ENCODE measurements around the gene LDHD. TPM values are rescaled to one million over a fixed set of nuclear protein-coding genes. Genes with fewer than 3 reads are reported as not detected.

Gene LDHD
- total and polyA plus RNA-seq, 10 of the 15 experiments (the other 5 are each of a cell fraction or from before 2014, with no cell fraction given), result 0.10 to 0.12 TPM; not detected in 8

DNA sequence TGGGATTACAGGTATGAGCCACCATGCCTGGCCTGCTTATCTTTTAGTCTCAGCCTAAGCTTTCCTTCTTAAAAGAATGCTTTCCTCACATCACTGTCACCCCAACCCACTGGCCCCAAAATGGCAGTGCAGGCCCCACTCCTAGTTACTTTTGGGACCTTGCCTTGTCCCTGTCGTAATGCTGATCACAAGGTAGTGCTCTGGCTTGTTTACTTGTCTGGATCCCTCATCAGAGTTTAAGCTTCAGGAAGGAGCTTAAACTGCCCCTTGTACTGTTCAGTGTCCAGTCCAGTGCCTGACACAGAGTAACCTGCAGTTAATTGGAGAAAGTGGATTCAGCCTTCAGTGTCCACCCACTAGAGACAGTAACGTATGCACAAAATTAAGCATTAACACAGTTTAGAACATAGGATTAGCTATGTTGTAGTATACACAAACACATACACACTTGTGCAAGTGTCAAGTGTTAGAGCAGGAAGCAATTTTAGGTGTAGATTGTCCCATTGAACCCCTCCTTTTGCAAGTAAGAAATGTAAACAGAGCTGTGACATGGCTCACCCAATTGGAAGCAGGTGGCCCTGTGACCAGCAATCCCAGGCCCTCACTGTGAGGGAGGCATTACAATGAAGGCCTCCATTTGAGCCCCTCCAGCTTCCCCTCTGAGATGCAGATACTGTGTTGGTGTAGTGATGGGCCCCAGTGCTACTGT is 44.2 kb downstream of the LDHD start:
- TF ChIP-seq BRCA1 (IDR thresholded peaks at IDR 0.05; ENCODE audit: low read depth, low read length), result no peak
- no peak for TF ChIP-seq LARP7 (IDR thresholded peaks at IDR 0.05)
- no peak for TF ChIP-seq ZZZ3 (IDR thresholded peaks at IDR 0.05; ENCODE audit: control insufficient read depth, insufficient read length, low read depth)
- TF ChIP-seq STAT3 (IDR thresholded peaks at IDR 0.05; ENCODE audit: low read depth, low read length), result no peak
- no peak for TF ChIP-seq ZSCAN29 (IDR thresholded peaks at IDR 0.05)
- no peak for TF ChIP-seq STAT1 (conservative IDR thresholded peaks at IDR 0.05)
- TF ChIP-seq YY1 (IDR thresholded peaks at IDR 0.05; ENCODE audit: low read depth, low read length), result no peak
- no peak for TF ChIP-seq SREBF2 (IDR thresholded peaks at IDR 0.05; ENCODE audit: low read length)
- no peak for TF ChIP-seq MXI1 (IDR thresholded peaks at IDR 0.05; ENCODE audit: low read depth, low read length)
- TF ChIP-seq ETV6 (conservative IDR thresholded peaks at IDR 0.05 in 1 of 2, IDR thresholded peaks at IDR 0.05 in 1 of 2; ENCODE audit: borderline replicate concordance in 1 of 2, low read depth in 1 of 2), result no peak
- TF ChIP-seq SMARCA5 (IDR thresholded peaks at IDR 0.05), result no peak
- no peak for TF ChIP-seq CUX1 (IDR thresholded peaks at IDR 0.05; ENCODE audit: insufficient replicate concordance, low read depth, low read length)
- Histone ChIP-seq H3K27me3 (replicated peaks in 1 of 2; ENCODE audit: control insufficient read depth in 2 of 2, insufficient read depth in 2 of 2, low read length in 1 of 2) (no peaks in the 10 kb centered on the region), H3K9ac (ENCODE audit: control insufficient read depth, insufficient read depth, low read length) (no peak overlapping the region), H3K9me3 (replicated peaks; ENCODE audit: control insufficient read depth, insufficient read depth, low read length) (no peaks in the 10 kb centered on the region), H2AFZ (ENCODE audit: control insufficient read depth, low read depth, low read length) (no peak overlapping the region), H3K4me2 (ENCODE audit: control insufficient read depth, insufficient read depth) (no peak overlapping the region), H3K79me2 (ENCODE audit: control insufficient read depth, insufficient read depth, low read length) (peaks cover 12% of the 10 kb centered on the region), H3K4me3 (no peak overlapping the region), H3K27ac (ENCODE audit: control insufficient read depth, insufficient read depth) (no peak overlapping the region), H3K36me3 (ENCODE audit: control insufficient read depth in 2 of 2, insufficient read depth in 2 of 2, low read length in 1 of 2) (no peaks in the 10 kb centered on the region), H4K20me1 (ENCODE audit: control insufficient read depth, insufficient read depth) (no peaks in the 10 kb centered on the region), H3K4me1 (ENCODE audit: control insufficient read depth, insufficient read depth, low read length) (peaks cover 21% of the 10 kb centered on the region)
- 83% methylated on average over 2 of the region's 2 CpGs for WGBS (ENCODE audit: insufficient coverage, insufficient replicate concordance, low lambda C conversion rate, missing lambda C conversion rate)
- ChIA-PET RAD21 (ENCODE audit: unreplicated experiment) (interaction anchor here (0.6 to 1.0 kb wide), 2 partner anchors 14 to 65 kb away, joined by 3 to 5 read pairs; no protein-coding TSS in a partner anchor), POLR2A (interaction anchor here (1.1 to 1.4 kb wide), 3 partner anchors 13 to 61 kb away, joined by 3 to 4 read pairs (median 3); no protein-coding TSS in a partner anchor), CTCF (interaction anchor here (0.8 to 1.2 kb wide), 5 partner anchors 26 to 210 kb away, joined by 3 read pairs; no protein-coding TSS in a partner anchor), SMC1A (ENCODE audit: uncharacterized antibody, unreplicated experiment) (interaction anchor here (0.9 to 1.6 kb wide), 6 partner anchors 9 to 89 kb away, joined by 3 to 6 read pairs (median 3); no protein-coding TSS in a partner anchor)
- in situ Hi-C loops (cut with MboI), result no loop called here
- ATAC-seq (no peak), DNase-seq (ENCODE audit: low read depth, low spot score) (no peak), FAIRE-seq (no peak)
- intact Hi-C loops (cut with micrococcal nuclease; ENCODE audit: unreplicated experiment), result no loop called here
- no TSS peak for BruUV-seq (replicated peaks)
